Osteocyte (in vitro differentiated cells): Measurements from ENCODE around the gene PDE4B. TPM values are rescaled to one million over a fixed set of nuclear protein-coding genes. Genes with fewer than 3 reads are reported as not detected.

ENCODE experiments used
- DNase-seq: peaks from one replicate; pipeline ENCODE4 v3.0.0; 2021; ENCODE audit warnings: mixed read lengths; ENCODE audit not compliant: unreplicated experiment; ENCODE audit errors: extremely low spot score
- H3K27ac Mint-ChIP-seq: one replicate; pipeline ENCODE4 v1.8.0; 2021; ENCODE audit warnings: mild to moderate bottlenecking, mixed read lengths; ENCODE audit not compliant: unreplicated experiment
- H3K27me3 Mint-ChIP-seq: one replicate; pipeline ENCODE4 v1.8.0; 2021; ENCODE audit warnings: mixed read lengths; ENCODE audit not compliant: unreplicated experiment
- H3K36me3 Mint-ChIP-seq: one replicate; pipeline ENCODE4 v1.8.0; 2021; ENCODE audit warnings: mixed read lengths; ENCODE audit not compliant: unreplicated experiment
- H3K4me1 Mint-ChIP-seq: one replicate; pipeline ENCODE4 v1.8.0; 2021; ENCODE audit warnings: mixed read lengths; ENCODE audit not compliant: unreplicated experiment
- H3K4me3 Mint-ChIP-seq: one replicate; pipeline ENCODE4 v1.8.0; 2021; ENCODE audit warnings: mild to moderate bottlenecking, moderate library complexity, mixed read lengths; ENCODE audit not compliant: unreplicated experiment
- H3K9me3 Mint-ChIP-seq: one replicate; pipeline ENCODE4 v1.8.0; 2021; ENCODE audit warnings: mixed read lengths; ENCODE audit not compliant: unreplicated experiment
- total RNA-seq: library from RNA; stranded (reverse); gene quantifications from 2 replicates; pipeline ENCODE4 v1.2.1, GENCODE V29; 2021
- TF ChIP-seq, protein P1 (sequence below): fragments of 200-600 bp; sonication (generic); IDR thresholded peaks from 2 replicates; pipeline ENCODE4 v1.5.0; 2021; ENCODE audit warnings: antibody characterized with exemption, mild to moderate bottlenecking, moderate library complexity

The PDE4B gene
- total RNA-seq, 1 donor from 2014 or later = 53.1 TPM

DNA sequence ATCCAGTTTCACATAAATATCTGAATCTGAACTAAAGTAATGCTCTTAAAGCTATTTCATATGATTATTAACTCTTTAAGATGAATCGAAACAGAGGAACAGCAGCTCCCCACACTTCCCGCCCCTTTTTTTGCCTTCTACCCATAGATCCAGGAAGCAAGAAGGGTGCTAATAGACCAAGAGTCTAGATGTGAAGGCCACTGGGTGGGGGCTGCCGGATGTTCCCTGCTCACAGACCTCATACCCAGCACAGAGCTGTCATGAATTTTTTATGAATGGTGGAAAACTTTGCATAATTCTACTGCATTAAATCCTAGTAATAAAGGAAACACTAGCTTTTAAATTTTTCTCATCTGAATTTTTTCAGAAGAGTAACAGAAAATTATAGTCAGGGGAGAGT lies 457.4 kb downstream of the PDE4B start:
- DNase-seq = no peak
- Mint-ChIP-seq H3K9me3 (no peaks in the 10 kb centered on the region), H3K4me3 (no peak overlapping the region), H3K4me1 (peaks cover 30% of the 10 kb centered on the region), H3K27me3 (no peaks in the 10 kb centered on the region), H3K27ac (no peak overlapping the region), H3K36me3 (no peaks in the 10 kb centered on the region)
- TF ChIP-seq, protein P1, sequence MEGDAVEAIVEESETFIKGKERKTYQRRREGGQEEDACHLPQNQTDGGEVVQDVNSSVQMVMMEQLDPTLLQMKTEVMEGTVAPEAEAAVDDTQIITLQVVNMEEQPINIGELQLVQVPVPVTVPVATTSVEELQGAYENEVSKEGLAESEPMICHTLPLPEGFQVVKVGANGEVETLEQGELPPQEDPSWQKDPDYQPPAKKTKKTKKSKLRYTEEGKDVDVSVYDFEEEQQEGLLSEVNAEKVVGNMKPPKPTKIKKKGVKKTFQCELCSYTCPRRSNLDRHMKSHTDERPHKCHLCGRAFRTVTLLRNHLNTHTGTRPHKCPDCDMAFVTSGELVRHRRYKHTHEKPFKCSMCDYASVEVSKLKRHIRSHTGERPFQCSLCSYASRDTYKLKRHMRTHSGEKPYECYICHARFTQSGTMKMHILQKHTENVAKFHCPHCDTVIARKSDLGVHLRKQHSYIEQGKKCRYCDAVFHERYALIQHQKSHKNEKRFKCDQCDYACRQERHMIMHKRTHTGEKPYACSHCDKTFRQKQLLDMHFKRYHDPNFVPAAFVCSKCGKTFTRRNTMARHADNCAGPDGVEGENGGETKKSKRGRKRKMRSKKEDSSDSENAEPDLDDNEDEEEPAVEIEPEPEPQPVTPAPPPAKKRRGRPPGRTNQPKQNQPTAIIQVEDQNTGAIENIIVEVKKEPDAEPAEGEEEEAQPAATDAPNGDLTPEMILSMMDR = no peak

DNA sequence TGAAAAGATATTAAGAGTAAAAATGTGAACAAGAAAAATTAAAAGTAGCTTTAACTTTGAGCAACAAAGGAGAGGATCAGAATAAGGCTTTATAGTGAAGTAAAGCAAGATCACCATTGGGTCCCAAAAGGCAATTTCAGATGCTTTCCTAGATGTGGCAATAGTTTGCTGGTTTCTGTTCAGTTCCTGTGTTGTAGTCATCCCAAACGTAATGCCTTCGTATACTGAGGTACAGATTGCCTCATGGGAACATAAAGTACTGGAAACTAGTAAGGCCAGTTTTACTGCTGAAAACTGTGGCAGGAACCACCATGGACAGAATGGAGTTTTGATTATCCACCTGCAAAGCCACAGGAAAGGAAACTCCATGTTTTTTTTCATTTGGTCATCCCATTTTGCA lies 457.8 kb downstream of the PDE4B start:
- TF ChIP-seq, protein P1 = no peak
- H3K4me3 Mint-ChIP-seq = no peak overlapping the region
- peaks cover 33% of the 10 kb centered on the region for H3K4me1 Mint-ChIP-seq
- H3K9me3 Mint-ChIP-seq = no peaks in the 10 kb centered on the region
- no peaks in the 10 kb centered on the region for H3K36me3 Mint-ChIP-seq
- no peak for DNase-seq
- no peaks in the 10 kb centered on the region for H3K27me3 Mint-ChIP-seq
- H3K27ac Mint-ChIP-seq = no peak overlapping the region

DNA sequence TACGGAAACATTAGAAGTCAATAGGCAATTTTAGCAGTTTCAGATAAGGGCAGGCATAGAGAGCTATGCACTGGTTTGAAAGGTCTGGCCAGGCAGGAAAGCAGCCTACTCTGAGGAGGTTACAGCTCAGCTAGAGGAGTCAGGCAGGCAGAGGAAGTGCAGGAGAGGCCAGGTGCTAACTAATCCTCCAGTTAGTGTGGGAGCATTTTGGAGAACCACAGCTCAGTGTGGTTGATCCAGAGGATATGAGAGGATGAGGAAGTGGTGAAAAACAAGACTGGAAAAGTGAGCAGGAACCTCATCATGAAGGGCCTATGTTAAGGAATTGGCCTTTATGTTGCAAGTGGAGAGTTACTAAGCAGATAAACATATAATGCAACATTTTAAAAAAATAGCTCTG lies 458.9 kb downstream of the PDE4B start:
- H3K4me3 Mint-ChIP-seq = no peak overlapping the region
- no peak for DNase-seq
- H3K4me1 Mint-ChIP-seq = peaks cover 40% of the 10 kb centered on the region
- H3K27me3 Mint-ChIP-seq = no peaks in the 10 kb centered on the region
- no peaks in the 10 kb centered on the region for H3K9me3 Mint-ChIP-seq
- H3K27ac Mint-ChIP-seq = no peak overlapping the region
- TF ChIP-seq, protein P1 = no peak
- no peaks in the 10 kb centered on the region for H3K36me3 Mint-ChIP-seq

DNA sequence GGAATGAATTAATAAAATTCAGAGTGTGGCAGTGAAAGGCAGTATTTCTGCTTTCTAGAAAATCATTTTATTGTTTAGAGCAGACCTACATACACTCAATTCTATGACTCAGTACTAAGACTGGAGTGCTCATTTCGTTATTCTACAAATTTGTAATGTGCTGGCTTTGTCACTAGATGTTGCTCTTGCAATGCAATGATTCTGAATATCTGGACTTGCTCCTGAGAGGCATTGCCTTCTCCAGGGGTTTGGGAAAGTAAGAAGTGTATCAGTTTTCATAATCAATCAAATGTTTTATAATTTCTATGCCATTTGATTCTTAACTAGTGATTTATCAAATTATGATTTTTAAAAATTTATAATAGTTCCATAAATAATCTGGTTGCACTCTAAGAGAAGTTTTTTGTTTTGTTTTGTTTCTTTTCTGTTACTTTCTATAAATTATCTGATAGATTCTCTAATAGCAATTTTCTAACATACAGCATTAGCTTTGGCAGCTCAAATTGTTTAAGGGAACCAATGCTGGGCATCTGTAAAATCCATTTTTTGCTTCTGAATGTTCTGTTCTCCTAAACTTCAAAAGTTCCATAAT lies 460.7 kb downstream of the PDE4B start:
- H3K27ac Mint-ChIP-seq = no peak overlapping the region
- no peak for DNase-seq

DNA sequence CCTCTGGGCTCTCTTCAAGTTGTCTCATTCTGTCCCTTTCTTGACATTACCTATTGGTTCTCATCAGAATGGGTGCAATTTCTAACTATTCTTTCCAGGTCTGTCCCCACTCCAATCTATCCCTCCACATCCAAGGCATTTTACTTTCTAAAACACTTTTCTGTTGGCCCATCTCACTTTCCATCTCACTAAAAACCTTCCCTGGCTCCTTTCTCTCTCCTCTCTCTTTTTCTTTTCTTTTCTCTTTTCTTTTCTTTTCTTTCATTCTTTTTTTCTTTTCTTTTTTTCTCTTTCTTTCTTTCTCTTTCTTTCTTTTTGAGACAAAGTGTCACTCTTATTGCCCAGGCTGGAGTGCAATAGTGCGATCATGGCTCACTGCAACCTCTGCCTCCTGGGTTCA lies 462.1 kb downstream of the PDE4B start:
- no peak overlapping the region for H3K4me3 Mint-ChIP-seq
- H3K9me3 Mint-ChIP-seq = no peaks in the 10 kb centered on the region
- TF ChIP-seq, protein P1 = no peak
- H3K4me1 Mint-ChIP-seq = peaks cover 58% of the 10 kb centered on the region
- H3K27ac Mint-ChIP-seq = peak overlapping the region; percentile 56
- DNase-seq = no peak
- no peaks in the 10 kb centered on the region for H3K27me3 Mint-ChIP-seq
- H3K36me3 Mint-ChIP-seq = no peaks in the 10 kb centered on the region

More for the DNA sequence above, 460.7 kb downstream of the PDE4B start:
- no peaks in the 10 kb centered on the region for H3K27me3 Mint-ChIP-seq
- TF ChIP-seq, protein P1 = peak; percentile 85
- no peak overlapping the region for H3K4me3 Mint-ChIP-seq
- H3K4me1 Mint-ChIP-seq = peaks cover 48% of the 10 kb centered on the region
- no peaks in the 10 kb centered on the region for H3K9me3 Mint-ChIP-seq
- no peaks in the 10 kb centered on the region for H3K36me3 Mint-ChIP-seq
